WTC11 (cell line): ENCODE data around the gene INPP5A. TPM values are rescaled to one million over a fixed set of nuclear protein-coding genes. Genes with fewer than 3 reads are reported as not detected.

Source experiments
- ATAC-seq: fragments of 200-7000 bp; cut with Tn5 transposase; 2 replicates; pipeline ENCODE4 v1.10.0; 2021; ENCODE audit warnings: mild to moderate bottlenecking, moderate library complexity
- CTCF ChIA-PET: fragments of 300-600 bp; sonication (Branson Sonifier 250); formaldehyde crosslinking; loops from one replicate; lab custom pipeline; 2021; ENCODE audit warnings: antibody characterized with exemption; lab: Charles Lee
- POLR2A ChIA-PET: fragments of 350-600 bp; sonication (Branson Sonifier 250); formaldehyde crosslinking; loops from one replicate; lab custom pipeline; 2021; ENCODE audit warnings: antibody characterized with exemption; lab: Charles Lee
- DNase-seq: peaks from one replicate; pipeline ENCODE4 v3.0.0; 2021; ENCODE audit warnings: low spot score
- H3K27ac Mint-ChIP-seq: 2 replicates; pipeline ENCODE4 v1.8.0; 2021; ENCODE audit warnings: mixed read lengths
- H3K27me3 Mint-ChIP-seq: 2 replicates; pipeline ENCODE4 v1.8.0; 2021; ENCODE audit warnings: low read depth, mild to moderate bottlenecking, moderate library complexity, mixed read lengths
- H3K36me3 Mint-ChIP-seq: 2 replicates; pipeline ENCODE4 v1.8.0; 2021; ENCODE audit warnings: mixed read lengths
- H3K4me1 Mint-ChIP-seq: 2 replicates; pipeline ENCODE4 v1.8.0; 2022; ENCODE audit warnings: mixed read lengths
- H3K4me3 Mint-ChIP-seq: 2 replicates; pipeline ENCODE4 v1.8.0; 2021; ENCODE audit warnings: mild to moderate bottlenecking, moderate library complexity, mixed read lengths
- H3K9me3 Mint-ChIP-seq: 2 replicates; pipeline ENCODE4 v1.8.0; 2021; ENCODE audit warnings: mixed read lengths
- AR ChIP-seq: fragments of 250-450 bp; sonication (Bioruptor Pico); IDR thresholded peaks from 2 replicates; pipeline ENCODE4 v1.9.0; 2021; ENCODE audit warnings: mild to moderate bottlenecking
- ARID4B ChIP-seq: sonication (generic); formaldehyde crosslinking; IDR thresholded peaks from 2 replicates; pipeline ENCODE4 v1.8.0; 2023; ENCODE audit warnings: missing genetic modification reagents, mild to moderate bottlenecking, borderline replicate concordance
- CTCF ChIP-seq: fragments of 200-600 bp; IDR thresholded peaks from 2 replicates; pipeline ENCODE4 v1.8.0; 2022; ENCODE audit warnings: antibody characterized with exemption
- ERG ChIP-seq: fragments of 250-450 bp; sonication (Bioruptor Pico); IDR thresholded peaks from 2 replicates; pipeline ENCODE4 v1.8.0; 2021; ENCODE audit warnings: mild to moderate bottlenecking
- GTF2I ChIP-seq: fragments of 250-450 bp; sonication (Bioruptor Pico); conservative IDR thresholded peaks from 2 replicates; pipeline ENCODE4 v1.4.0; 2021; ENCODE audit warnings: mild to moderate bottlenecking
- HMGA2 ChIP-seq: fragments of 250-450 bp; sonication (Bioruptor Pico); IDR thresholded peaks from 2 replicates; pipeline ENCODE4 v1.4.0; 2021; ENCODE audit warnings: mild to moderate bottlenecking, moderate library complexity
- NR1H2 ChIP-seq: sonication (generic); formaldehyde crosslinking; IDR thresholded peaks from 2 replicates; pipeline ENCODE4 v1.9.0; 2021; ENCODE audit warnings: mild to moderate bottlenecking, moderate library complexity, missing genetic modification reagents
- NR3C1 ChIP-seq: sonication (generic); formaldehyde crosslinking; conservative IDR thresholded peaks from 2 replicates; pipeline ENCODE4 v1.8.1; 2023; ENCODE audit warnings: low read depth, mild to moderate bottlenecking, missing genetic modification reagents
- SMAD4 ChIP-seq: sonication (generic); formaldehyde crosslinking; IDR thresholded peaks from 2 replicates; pipeline ENCODE4 v1.8.0; 2022; ENCODE audit warnings: mild to moderate bottlenecking, missing genetic modification reagents
- TCF7 ChIP-seq: sonication (generic); formaldehyde crosslinking; IDR thresholded peaks from 2 replicates; pipeline ENCODE4 v1.8.0; 2022; ENCODE audit warnings: mild to moderate bottlenecking, low read depth, missing genetic modification reagents, moderate library complexity
- ZNF425 ChIP-seq: fragments of 250-450 bp; sonication (Bioruptor Pico); conservative IDR thresholded peaks from 2 replicates; pipeline ENCODE4 v1.9.0; 2021; ENCODE audit warnings: mild to moderate bottlenecking
- total RNA-seq: library from RNA; stranded (reverse); gene quantifications from 3 replicates; pipeline ENCODE4 v1.2.3, GENCODE V29; 2021
- TF ChIP-seq, protein P1 (sequence below): sonication (generic); formaldehyde crosslinking; conservative IDR thresholded peaks from 2 replicates; pipeline ENCODE4 v1.8.1; 2022; ENCODE audit warnings: mild to moderate bottlenecking, missing genetic modification reagents
- TF ChIP-seq, protein P2 (sequence below): sonication (generic); formaldehyde crosslinking; IDR thresholded peaks from 2 replicates; pipeline ENCODE4 v1.8.1; 2022; ENCODE audit warnings: low read depth, mild to moderate bottlenecking, moderate library complexity, missing genetic modification reagents, borderline replicate concordance

Gene INPP5A
- total RNA-seq, 1 experiment from 2014 or later, result 22.1 TPM

DNA sequence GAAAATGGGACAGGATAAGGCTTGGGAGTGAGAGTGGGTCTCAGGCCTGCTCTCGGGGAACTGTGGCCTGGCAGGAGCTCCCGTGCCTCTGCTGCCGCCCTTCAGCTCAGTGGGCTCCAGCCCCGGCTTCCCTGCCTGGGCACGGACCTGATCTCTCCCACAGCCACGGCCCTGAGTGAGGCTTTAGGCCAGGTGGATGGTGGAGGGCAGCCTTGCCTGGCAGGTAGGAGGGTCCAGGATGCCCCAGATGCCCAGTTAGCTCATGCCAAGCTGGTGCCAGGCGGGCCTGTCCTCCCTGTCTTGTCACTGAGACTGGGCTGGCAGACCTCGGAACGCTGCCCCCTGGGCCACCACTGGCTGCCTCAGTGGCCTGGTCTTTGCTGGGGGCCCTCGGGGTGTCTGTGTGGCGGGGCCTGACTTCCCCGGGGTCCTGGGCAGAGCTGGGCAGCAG, 116.6 kb downstream of the INPP5A start:
- Mint-ChIP-seq H3K4me3 (no peak overlapping the region), H3K36me3 (no peaks in the 10 kb centered on the region), H3K4me1 (no peaks in the 10 kb centered on the region), H3K9me3 (no peaks in the 10 kb centered on the region), H3K27ac (no peak overlapping the region), H3K27me3 (no peaks in the 10 kb centered on the region)
- POLR2A ChIA-PET, result no interaction called here
- ATAC-seq (no peak), DNase-seq (no peak)
- TF ChIP-seq ZNF425 (CRISPR knock-in tag), result no peak
- TF ChIP-seq, protein P1, sequence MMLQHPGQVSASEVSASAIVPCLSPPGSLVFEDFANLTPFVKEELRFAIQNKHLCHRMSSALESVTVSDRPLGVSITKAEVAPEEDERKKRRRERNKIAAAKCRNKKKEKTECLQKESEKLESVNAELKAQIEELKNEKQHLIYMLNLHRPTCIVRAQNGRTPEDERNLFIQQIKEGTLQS (CRISPR knock-in tag), result no peak
- CTCF ChIA-PET, result interaction anchor here (0.7 to 2.7 kb wide), 24 partner anchors 9 to 449 kb away, joined by 3 to 16 read pairs (median 4); no protein-coding TSS in a partner anchor

DNA sequence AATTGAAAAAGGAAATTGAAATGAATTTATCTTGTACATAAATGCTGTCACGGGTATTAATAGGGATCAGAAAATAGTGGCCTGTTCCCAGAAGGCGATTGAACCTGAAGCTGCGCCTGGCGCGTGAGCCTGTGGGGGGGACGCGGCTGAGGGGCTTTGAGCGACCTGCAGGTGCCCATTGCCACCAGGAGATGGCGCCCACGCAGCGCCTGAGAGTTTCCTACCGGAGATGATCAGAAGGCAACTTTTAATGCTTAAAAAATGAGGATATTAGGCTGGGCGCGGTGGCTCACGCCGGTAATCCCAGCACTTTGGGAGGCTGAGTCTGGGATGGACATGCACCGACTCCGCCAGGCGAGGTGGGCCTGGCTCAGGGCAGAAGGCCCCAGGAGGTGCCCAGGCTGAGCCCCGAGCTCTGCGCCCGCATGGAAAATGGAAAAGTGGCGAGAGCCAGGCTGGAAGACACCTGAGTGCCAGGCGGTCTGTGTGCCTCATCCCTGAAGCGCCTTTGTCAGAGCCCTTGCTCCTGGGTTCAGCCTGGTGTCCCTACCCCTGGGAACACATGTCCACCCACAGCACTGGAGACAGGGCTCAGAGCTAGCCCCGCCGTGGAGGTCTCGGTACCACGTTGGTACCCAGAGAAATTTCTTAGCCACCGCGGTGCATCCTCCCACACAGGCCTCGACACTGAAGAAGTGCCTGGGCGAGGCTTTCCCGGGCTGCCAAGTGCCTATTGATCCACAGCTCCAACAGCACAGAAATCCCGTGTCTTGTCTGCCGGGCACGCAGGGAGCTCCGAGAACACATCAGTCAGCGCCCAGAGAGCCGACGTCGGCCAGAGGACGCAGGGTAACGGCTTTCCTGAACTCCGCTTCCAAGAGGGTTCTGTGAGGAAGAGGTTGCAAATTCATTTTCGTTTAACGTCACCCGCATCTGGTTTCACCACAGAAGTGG, 117.4 kb downstream of the INPP5A start:
- ChIA-PET CTCF (interaction anchor here (0.6 to 2.7 kb wide), 30 partner anchors 9 to 1199 kb away, joined by 3 to 16 read pairs (median 4); no protein-coding TSS in a partner anchor), POLR2A (interaction anchor here (0.5 kb wide), 1 partner anchor 73 kb away, joined by 4 read pairs; no protein-coding TSS in a partner anchor)
- Mint-ChIP-seq H3K9me3 (no peaks in the 10 kb centered on the region), H3K27ac (no peak overlapping the region), H3K27me3 (no peaks in the 10 kb centered on the region), H3K36me3 (no peaks in the 10 kb centered on the region), H3K4me1 (no peaks in the 10 kb centered on the region), H3K4me3 (no peak overlapping the region)
- peak; percentile 88 for ATAC-seq
- peak; percentile 82 for DNase-seq
- TF ChIP-seq NR3C1 (no peak), CTCF (peak; percentile 91)

- H3K27me3 Mint-ChIP-seq, result no peaks in the 10 kb centered on the region
- H3K4me3 Mint-ChIP-seq, result no peak overlapping the region
- ATAC-seq, result no peak
- CTCF ChIA-PET, result interaction anchor here (0.8 to 2.7 kb wide), 5 partner anchors 12 to 222 kb away, joined by 3 to 16 read pairs (median 6); no protein-coding TSS in a partner anchor
- DNase-seq, result no peak
- H3K4me1 Mint-ChIP-seq, result no peaks in the 10 kb centered on the region
- H3K27ac Mint-ChIP-seq, result no peak overlapping the region
- no peaks in the 10 kb centered on the region for H3K9me3 Mint-ChIP-seq
- H3K36me3 Mint-ChIP-seq, result no peaks in the 10 kb centered on the region
- POLR2A ChIA-PET, result interaction anchor here (0.5 kb wide), 1 partner anchor 72 kb away, joined by 4 read pairs; no protein-coding TSS in a partner anchor
- TF ChIP-seq ARID4B (CRISPR knock-in tag) (no peak), SMAD4 (CRISPR knock-in tag) (no peak), AR (CRISPR knock-in tag) (no peak), GTF2I (CRISPR knock-in tag) (no peak), ERG (CRISPR knock-in tag) (no peak), TCF7 (no peak), HMGA2 (CRISPR knock-in tag) (no peak), NR1H2 (CRISPR knock-in tag) (no peak)
- TF ChIP-seq, protein P1 (CRISPR knock-in tag), result no peak
- TF ChIP-seq, protein P2, sequence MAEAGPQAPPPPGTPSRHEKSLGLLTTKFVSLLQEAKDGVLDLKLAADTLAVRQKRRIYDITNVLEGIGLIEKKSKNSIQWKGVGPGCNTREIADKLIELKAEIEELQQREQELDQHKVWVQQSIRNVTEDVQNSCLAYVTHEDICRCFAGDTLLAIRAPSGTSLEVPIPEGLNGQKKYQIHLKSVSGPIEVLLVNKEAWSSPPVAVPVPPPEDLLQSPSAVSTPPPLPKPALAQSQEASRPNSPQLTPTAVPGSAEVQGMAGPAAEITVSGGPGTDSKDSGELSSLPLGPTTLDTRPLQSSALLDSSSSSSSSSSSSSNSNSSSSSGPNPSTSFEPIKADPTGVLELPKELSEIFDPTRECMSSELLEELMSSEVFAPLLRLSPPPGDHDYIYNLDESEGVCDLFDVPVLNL (CRISPR knock-in tag), result no peak
Measured at GRCh38 chr10:132655735-132656134, 118.1 kb downstream of the INPP5A start.
